GM12864 (cell line): Measurements from ENCODE around the gene MTA3.
A peak's percentile ranks its signal among the peaks of the same experiment; 100 is the strongest.

Source experiments
- DNase-seq: peaks from one replicate; pipeline ENCODE4 v3.0.0-alpha.2; 2011; ENCODE audit warnings: low read depth
- H3K4me3 ChIP-seq: 2 replicates; pipeline ENCODE4 v1.5.1; 2011; ENCODE audit warnings: mild to moderate bottlenecking, low read depth, low read length, control low read depth
- TF ChIP-seq, protein P1 (sequence below): IDR thresholded peaks from 2 replicates; pipeline ENCODE4 v1.5.1; 2011; ENCODE audit warnings: low read depth, mild to moderate bottlenecking, moderate library complexity, low read length, control low read depth, inconsistent platforms; ENCODE audit errors: missing control alignments

Gene MTA3

GRCh38 chr2:42713920-42714319, 145.5 kb downstream of the MTA3 start:
- H3K4me3 ChIP-seq: no peak overlapping the region
- no peak for DNase-seq
- TF ChIP-seq, protein P1, sequence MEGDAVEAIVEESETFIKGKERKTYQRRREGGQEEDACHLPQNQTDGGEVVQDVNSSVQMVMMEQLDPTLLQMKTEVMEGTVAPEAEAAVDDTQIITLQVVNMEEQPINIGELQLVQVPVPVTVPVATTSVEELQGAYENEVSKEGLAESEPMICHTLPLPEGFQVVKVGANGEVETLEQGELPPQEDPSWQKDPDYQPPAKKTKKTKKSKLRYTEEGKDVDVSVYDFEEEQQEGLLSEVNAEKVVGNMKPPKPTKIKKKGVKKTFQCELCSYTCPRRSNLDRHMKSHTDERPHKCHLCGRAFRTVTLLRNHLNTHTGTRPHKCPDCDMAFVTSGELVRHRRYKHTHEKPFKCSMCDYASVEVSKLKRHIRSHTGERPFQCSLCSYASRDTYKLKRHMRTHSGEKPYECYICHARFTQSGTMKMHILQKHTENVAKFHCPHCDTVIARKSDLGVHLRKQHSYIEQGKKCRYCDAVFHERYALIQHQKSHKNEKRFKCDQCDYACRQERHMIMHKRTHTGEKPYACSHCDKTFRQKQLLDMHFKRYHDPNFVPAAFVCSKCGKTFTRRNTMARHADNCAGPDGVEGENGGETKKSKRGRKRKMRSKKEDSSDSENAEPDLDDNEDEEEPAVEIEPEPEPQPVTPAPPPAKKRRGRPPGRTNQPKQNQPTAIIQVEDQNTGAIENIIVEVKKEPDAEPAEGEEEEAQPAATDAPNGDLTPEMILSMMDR: no peak

GRCh38 chr2:42714686-42715085, 146.3 kb downstream of the MTA3 start:
- DNase-seq: no peak
- no peak overlapping the region for H3K4me3 ChIP-seq
- TF ChIP-seq, protein P1: no peak

- TF ChIP-seq, protein P1: no peak
- no peak for DNase-seq
- H3K4me3 ChIP-seq: no peak overlapping the region
These were observed 153.5 kb downstream of the MTA3 start for GRCh38 chr2:42721898-42722297.

- TF ChIP-seq, protein P1: no peak
- H3K4me3 ChIP-seq: no peak overlapping the region
- DNase-seq: peak; percentile 80
These were observed 154.1 kb downstream of the MTA3 start for GRCh38 chr2:42722320-42723190.

- TF ChIP-seq, protein P1: no peak
- no peak overlapping the region for H3K4me3 ChIP-seq
- DNase-seq: no peak
These were observed 155.0 kb downstream of the MTA3 start for GRCh38 chr2:42723465-42723864.

DNA sequence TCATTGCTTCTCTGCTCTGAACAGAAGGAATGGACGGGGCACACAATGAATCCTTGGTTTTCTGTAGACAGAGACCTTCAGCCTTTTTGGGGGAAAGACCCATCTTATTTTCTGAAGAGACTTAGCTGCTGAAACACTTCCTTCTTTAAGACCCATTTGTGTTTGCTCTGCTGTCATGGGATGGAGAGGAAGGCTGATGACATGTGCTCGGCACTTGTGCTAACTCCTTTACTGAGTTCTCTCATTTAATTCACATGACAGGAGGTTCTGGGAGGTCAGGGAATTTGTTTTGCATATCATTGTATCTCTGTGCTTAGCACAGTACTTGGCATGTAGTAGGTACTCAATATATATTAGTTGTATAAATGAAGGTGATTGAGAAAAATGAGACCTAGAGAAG, 156.5 kb downstream of the MTA3 start:
- DNase-seq: no peak
- TF ChIP-seq, protein P1: no peak
- H3K4me3 ChIP-seq: no peak overlapping the region

- no peak for DNase-seq
- TF ChIP-seq, protein P1: no peak
These were observed 157.2 kb downstream of the MTA3 start for GRCh38 chr2:42725657-42726056.

More at GRCh38 chr2:42725657-42726056, 157.2 kb downstream of the MTA3 start:
- H3K4me3 ChIP-seq: no peak overlapping the region
